Progenitor cell of endocrine pancreas (in vitro differentiated cells): ENCODE data around the gene ZNF580. TPM values are rescaled to one million over a fixed set of nuclear protein-coding genes. Genes with fewer than 3 reads are reported as not detected.

Source experiments
- DNase-seq: peaks from one replicate; pipeline ENCODE4 v3.0.0; 2021; ENCODE audit warnings: low spot score; ENCODE audit not compliant: unreplicated experiment
- H3K27ac Mint-ChIP-seq: 2 replicates; pipeline ENCODE4 v1.8.0; 2021; ENCODE audit warnings: mild to moderate bottlenecking, moderate library complexity, mixed read lengths
- H3K27me3 Mint-ChIP-seq: 2 replicates; pipeline ENCODE4 v1.8.0; 2021; ENCODE audit warnings: mixed read lengths
- H3K36me3 Mint-ChIP-seq: 2 replicates; pipeline ENCODE4 v1.8.0; 2022; ENCODE audit warnings: mixed read lengths; ENCODE audit not compliant: insufficient read depth
- H3K4me1 Mint-ChIP-seq: 2 replicates; pipeline ENCODE4 v1.8.0; 2021; ENCODE audit warnings: low read depth, mixed read lengths
- H3K4me3 Mint-ChIP-seq: 2 replicates; pipeline ENCODE4 v1.8.0; 2021; ENCODE audit warnings: low read depth, mild to moderate bottlenecking, moderate library complexity, mixed read lengths
- H3K9me3 Mint-ChIP-seq: 2 replicates; pipeline ENCODE4 v1.8.0; 2021; ENCODE audit warnings: low read depth, mixed read lengths
- CTCF ChIP-seq: fragments of 200-600 bp; sonication (generic); IDR thresholded peaks from one replicate; pipeline ENCODE4 v1.5.0; 2021; ENCODE audit warnings: antibody characterized with exemption, mild to moderate bottlenecking; ENCODE audit not compliant: unreplicated experiment
- long read RNA-seq: library from polyadenylated mRNA; unstranded; transcript quantifications from one replicate; pipeline ENCODE4 v2.0.0, GENCODE V29; 2020
- total RNA-seq: library from RNA; stranded (reverse); gene quantifications from 2 replicates; pipeline ENCODE4 v1.2.1, GENCODE V29; 2021

ZNF580 gene
- 45.9 and 46.2 TPM in 2 replicates for total RNA-seq
- long read RNA-seq, result 0 reads

- peak; percentile 36 for DNase-seq
- H3K9me3 Mint-ChIP-seq, result no peaks in the 10 kb centered on the region
- H3K4me1 Mint-ChIP-seq, result peaks cover 35% of the 10 kb centered on the region
- H3K27me3 Mint-ChIP-seq, result no peaks in the 10 kb centered on the region
- peak within 1 kb of the TSS; percentile 88 for H3K4me3 Mint-ChIP-seq
- H3K36me3 Mint-ChIP-seq, result peaks cover 4% of the 10 kb centered on the region
- H3K27ac Mint-ChIP-seq, result peak within 1 kb of the TSS; percentile 96
- TF ChIP-seq CTCF, result no peak
Measured at GRCh38 chr19:55640577-55641425, at the start of gene ZNF580. TSS of gene ZNF580 (plus strand) at chr19:55641002. CDS start at chr19:55642509, 1,507 bp downstream.

- H3K27ac Mint-ChIP-seq, result no peak overlapping the region
- no peak for TF ChIP-seq CTCF
- DNase-seq, result no peak
- H3K4me3 Mint-ChIP-seq, result no peak overlapping the region
- peaks cover 5% of the 10 kb centered on the region for H3K4me1 Mint-ChIP-seq
- H3K27me3 Mint-ChIP-seq, result no peaks in the 10 kb centered on the region
- H3K36me3 Mint-ChIP-seq, result peaks cover 26% of the 10 kb centered on the region
- no peaks in the 10 kb centered on the region for H3K9me3 Mint-ChIP-seq
Measured at GRCh38 chr19:55591555-55591954, 49.2 kb upstream of the ZNF580 start.

- H3K27ac Mint-ChIP-seq, result no peak overlapping the region
- peaks cover 31% of the 10 kb centered on the region for H3K36me3 Mint-ChIP-seq
- H3K27me3 Mint-ChIP-seq, result no peaks in the 10 kb centered on the region
- no peak overlapping the region for H3K4me3 Mint-ChIP-seq
- H3K4me1 Mint-ChIP-seq, result peaks cover 3% of the 10 kb centered on the region
- no peak for TF ChIP-seq CTCF
- DNase-seq, result no peak
- no peaks in the 10 kb centered on the region for H3K9me3 Mint-ChIP-seq
Measured at GRCh38 chr19:55592391-55593090, 48.3 kb upstream of the ZNF580 start.

GRCh38 chr19:55593096-55593772 is 47.6 kb upstream of the ZNF580 start:
- Mint-ChIP-seq H3K4me3 (no peak overlapping the region), H3K27me3 (no peaks in the 10 kb centered on the region), H3K36me3 (peaks cover 34% of the 10 kb centered on the region), H3K27ac (no peak overlapping the region), H3K4me1 (peaks cover 3% of the 10 kb centered on the region), H3K9me3 (no peaks in the 10 kb centered on the region)
- no peak for DNase-seq
- TF ChIP-seq CTCF, result no peak

GRCh38 chr19:55594996-55595545 is 45.7 kb upstream of the ZNF580 start:
- TF ChIP-seq CTCF, result no peak
- peaks cover 2% of the 10 kb centered on the region for H3K9me3 Mint-ChIP-seq
- no peaks in the 10 kb centered on the region for H3K27me3 Mint-ChIP-seq
- peaks cover 3% of the 10 kb centered on the region for H3K4me1 Mint-ChIP-seq
- no peak overlapping the region for H3K4me3 Mint-ChIP-seq
- no peak for DNase-seq
- no peak overlapping the region for H3K27ac Mint-ChIP-seq
- H3K36me3 Mint-ChIP-seq, result peaks cover 37% of the 10 kb centered on the region
